HEK293 (cell line): ENCODE measurements around the gene CELF6.

Source experiments
- GLIS1 ChIP-seq: fragments of 450-650 bp; formaldehyde crosslinking; IDR thresholded peaks from 2 replicates; pipeline ENCODE4 v1.5.1; 2016; ENCODE audit warnings: missing biosample characterization, missing genetic modification characterization
- HOXD13 ChIP-seq: sonication (generic); formaldehyde crosslinking; IDR thresholded peaks from 2 replicates; pipeline ENCODE4 v1.8.0; 2022; ENCODE audit warnings: missing genetic modification reagents, borderline replicate concordance
- KLF1 ChIP-seq: fragments of 450-650 bp; formaldehyde crosslinking; IDR thresholded peaks from 2 replicates; pipeline ENCODE4 v1.5.1; 2016; ENCODE audit warnings: missing biosample characterization, missing genetic modification characterization
- ZNF133 ChIP-seq: fragments of 450-650 bp; formaldehyde crosslinking; IDR thresholded peaks from 2 replicates; pipeline ENCODE4 v1.5.1; 2016; ENCODE audit warnings: missing biosample characterization, missing genetic modification characterization
- ZNF146 ChIP-seq: fragments of 450-650 bp; formaldehyde crosslinking; IDR thresholded peaks from 2 replicates; pipeline ENCODE4 v1.5.1; 2016; ENCODE audit warnings: missing biosample characterization, missing genetic modification characterization
- ZNF155 ChIP-seq: fragments of 450-650 bp; formaldehyde crosslinking; IDR thresholded peaks from 2 replicates; pipeline ENCODE4 v1.5.1; 2016; ENCODE audit warnings: missing biosample characterization, missing genetic modification characterization
- ZNF169 ChIP-seq: fragments of 450-650 bp; formaldehyde crosslinking; IDR thresholded peaks from 2 replicates; pipeline ENCODE4 v1.5.1; 2016; ENCODE audit warnings: missing biosample characterization, missing genetic modification characterization
- ZNF184 ChIP-seq: fragments of 450-650 bp; IDR thresholded peaks from 2 replicates; pipeline ENCODE4 v1.5.1; 2018; ENCODE audit warnings: missing biosample characterization, mild to moderate bottlenecking, missing genetic modification characterization
- ZNF2 ChIP-seq: fragments of 450-650 bp; formaldehyde crosslinking; IDR thresholded peaks from 2 replicates; pipeline ENCODE4 v1.5.1; 2016; ENCODE audit warnings: missing biosample characterization, missing genetic modification characterization
- ZNF202 ChIP-seq: fragments of 450-650 bp; formaldehyde crosslinking; IDR thresholded peaks from 2 replicates; pipeline ENCODE4 v1.5.1; 2016; ENCODE audit warnings: missing biosample characterization, missing genetic modification characterization, borderline replicate concordance
- ZNF335 ChIP-seq: fragments of 450-650 bp; formaldehyde crosslinking; conservative IDR thresholded peaks from 2 replicates; pipeline ENCODE4 v1.5.1; 2016; ENCODE audit warnings: missing biosample characterization, missing genetic modification characterization
- ZNF37A ChIP-seq: fragments of 450-650 bp; IDR thresholded peaks from 2 replicates; pipeline ENCODE4 v1.5.1; 2018; ENCODE audit warnings: missing biosample characterization, missing genetic modification characterization
- ZNF398 ChIP-seq: fragments of 450-650 bp; formaldehyde crosslinking; IDR thresholded peaks from 2 replicates; pipeline ENCODE4 v1.5.1; 2017; ENCODE audit warnings: missing biosample characterization, missing genetic modification characterization
- ZNF423 ChIP-seq: fragments of 450-650 bp; formaldehyde crosslinking; IDR thresholded peaks from 2 replicates; pipeline ENCODE4 v1.5.1; 2016; ENCODE audit warnings: missing biosample characterization, missing genetic modification characterization
- ZNF510 ChIP-seq: fragments of 450-650 bp; formaldehyde crosslinking; IDR thresholded peaks from 2 replicates; pipeline ENCODE4 v1.5.1; 2018; ENCODE audit warnings: mild to moderate bottlenecking, missing genetic modification characterization, missing biosample characterization; ENCODE audit not compliant: insufficient replicate concordance
- ZNF561 ChIP-seq: fragments of 450-650 bp; IDR thresholded peaks from 2 replicates; pipeline ENCODE4 v1.5.1; 2018; ENCODE audit warnings: missing biosample characterization, missing genetic modification characterization, borderline replicate concordance
- ZNF747 ChIP-seq: fragments of 450-650 bp; formaldehyde crosslinking; IDR thresholded peaks from 2 replicates; pipeline ENCODE4 v1.5.1; 2016; ENCODE audit warnings: missing biosample characterization, missing genetic modification characterization
- ZNF76 ChIP-seq: fragments of 450-650 bp; formaldehyde crosslinking; IDR thresholded peaks from 2 replicates; pipeline ENCODE4; 2016; ENCODE audit warnings: low read depth, missing biosample characterization, missing genetic modification characterization, borderline replicate concordance
- ZNF777 ChIP-seq: fragments of 450-650 bp; formaldehyde crosslinking; IDR thresholded peaks from 2 replicates; pipeline ENCODE4 v1.5.1; 2017; ENCODE audit warnings: missing biosample characterization, missing genetic modification characterization, borderline replicate concordance
- ZNF785 ChIP-seq: fragments of 450-650 bp; formaldehyde crosslinking; IDR thresholded peaks from 2 replicates; pipeline ENCODE4 v1.5.1; 2016; ENCODE audit warnings: missing biosample characterization, missing genetic modification characterization
- TF ChIP-seq, protein P1 (sequence below): fragments of 450-650 bp; formaldehyde crosslinking; IDR thresholded peaks from 2 replicates; pipeline ENCODE4 v1.5.1; 2016; ENCODE audit warnings: missing biosample characterization, missing genetic modification characterization
- TF ChIP-seq, protein P2 (sequence below): fragments of 450-650 bp; formaldehyde crosslinking; IDR thresholded peaks from 2 replicates; pipeline ENCODE4 v1.5.1; 2016; ENCODE audit warnings: missing biosample characterization, missing genetic modification characterization

Gene CELF6

GRCh38 chr15:72319985-72320671 is at the start of gene CELF6 (continued):
- TF ChIP-seq ZNF398 (peak; percentile 35; the same call in 1 of the 2 replicates), ZNF37A (tag by site-specific recombination) (no peak), ZNF777 (tag by site-specific recombination) (peak; percentile 38; the same call in 1 of the 2 replicates), ZNF747 (tag by site-specific recombination) (no peak), ZNF155 (tag by site-specific recombination) (no peak), KLF1 (tag by site-specific recombination) (peak; percentile 90), ZNF169 (tag by site-specific recombination) (no peak), ZNF510 (tag by site-specific recombination) (no peak), GLIS1 (tag by site-specific recombination) (peak; percentile 65), ZNF561 (no peak), ZNF146 (tag by site-specific recombination) (0 out of 2 replicates have a peak, but pooled peaks have one; percentile 19), ZNF133 (no peak), ZNF184 (tag by site-specific recombination) (no peak), ZNF2 (tag by site-specific recombination) (peak; percentile 76), ZNF423 (tag by site-specific recombination) (no peak), ZNF202 (tag by site-specific recombination) (no peak), HOXD13 (CRISPR knock-in tag) (no peak), ZNF335 (tag by site-specific recombination) (peak; percentile 100), ZNF76 (peak; percentile 66; the same call in 1 of the 2 replicates), ZNF785 (tag by site-specific recombination) (peak; percentile 98)
- TF ChIP-seq, protein P1, sequence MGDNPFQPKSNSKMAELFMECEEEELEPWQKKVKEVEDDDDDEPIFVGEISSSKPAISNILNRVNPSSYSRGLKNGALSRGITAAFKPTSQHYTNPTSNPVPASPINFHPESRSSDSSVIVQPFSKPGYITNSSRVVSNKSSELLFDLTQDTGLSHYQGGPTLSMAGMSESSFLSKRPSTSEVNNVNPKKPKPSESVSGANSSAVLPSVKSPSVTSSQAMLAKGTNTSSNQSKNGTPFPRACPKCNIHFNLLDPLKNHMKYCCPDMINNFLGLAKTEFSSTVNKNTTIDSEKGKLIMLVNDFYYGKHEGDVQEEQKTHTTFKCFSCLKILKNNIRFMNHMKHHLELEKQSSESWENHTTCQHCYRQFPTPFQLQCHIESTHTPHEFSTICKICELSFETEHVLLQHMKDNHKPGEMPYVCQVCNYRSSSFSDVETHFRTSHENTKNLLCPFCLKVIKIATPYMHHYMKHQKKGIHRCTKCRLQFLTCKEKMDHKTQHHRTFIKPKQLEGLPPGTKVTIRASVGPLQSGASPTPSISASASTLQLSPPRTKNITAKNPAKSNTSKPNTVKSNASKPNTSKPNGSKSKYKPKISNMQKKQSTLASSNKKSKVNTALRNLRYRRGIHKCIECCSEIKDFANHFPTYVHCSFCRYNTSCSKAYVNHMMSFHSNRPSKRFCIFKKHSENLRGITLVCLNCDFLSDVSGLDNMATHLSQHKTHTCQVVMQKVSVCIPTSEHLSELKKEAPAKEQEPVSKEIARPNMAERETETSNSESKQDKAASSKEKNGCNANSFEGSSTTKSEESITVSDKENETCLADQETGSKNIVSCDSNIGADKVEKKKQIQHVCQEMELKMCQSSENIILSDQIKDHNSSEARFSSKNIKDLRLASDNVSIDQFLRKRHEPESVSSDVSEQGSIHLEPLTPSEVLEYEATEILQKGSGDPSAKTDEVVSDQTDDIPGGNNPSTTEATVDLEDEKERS (tag by site-specific recombination): no peak
- TF ChIP-seq, protein P2, sequence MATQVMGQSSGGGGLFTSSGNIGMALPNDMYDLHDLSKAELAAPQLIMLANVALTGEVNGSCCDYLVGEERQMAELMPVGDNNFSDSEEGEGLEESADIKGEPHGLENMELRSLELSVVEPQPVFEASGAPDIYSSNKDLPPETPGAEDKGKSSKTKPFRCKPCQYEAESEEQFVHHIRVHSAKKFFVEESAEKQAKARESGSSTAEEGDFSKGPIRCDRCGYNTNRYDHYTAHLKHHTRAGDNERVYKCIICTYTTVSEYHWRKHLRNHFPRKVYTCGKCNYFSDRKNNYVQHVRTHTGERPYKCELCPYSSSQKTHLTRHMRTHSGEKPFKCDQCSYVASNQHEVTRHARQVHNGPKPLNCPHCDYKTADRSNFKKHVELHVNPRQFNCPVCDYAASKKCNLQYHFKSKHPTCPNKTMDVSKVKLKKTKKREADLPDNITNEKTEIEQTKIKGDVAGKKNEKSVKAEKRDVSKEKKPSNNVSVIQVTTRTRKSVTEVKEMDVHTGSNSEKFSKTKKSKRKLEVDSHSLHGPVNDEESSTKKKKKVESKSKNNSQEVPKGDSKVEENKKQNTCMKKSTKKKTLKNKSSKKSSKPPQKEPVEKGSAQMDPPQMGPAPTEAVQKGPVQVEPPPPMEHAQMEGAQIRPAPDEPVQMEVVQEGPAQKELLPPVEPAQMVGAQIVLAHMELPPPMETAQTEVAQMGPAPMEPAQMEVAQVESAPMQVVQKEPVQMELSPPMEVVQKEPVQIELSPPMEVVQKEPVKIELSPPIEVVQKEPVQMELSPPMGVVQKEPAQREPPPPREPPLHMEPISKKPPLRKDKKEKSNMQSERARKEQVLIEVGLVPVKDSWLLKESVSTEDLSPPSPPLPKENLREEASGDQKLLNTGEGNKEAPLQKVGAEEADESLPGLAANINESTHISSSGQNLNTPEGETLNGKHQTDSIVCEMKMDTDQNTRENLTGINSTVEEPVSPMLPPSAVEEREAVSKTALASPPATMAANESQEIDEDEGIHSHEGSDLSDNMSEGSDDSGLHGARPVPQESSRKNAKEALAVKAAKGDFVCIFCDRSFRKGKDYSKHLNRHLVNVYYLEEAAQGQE (tag by site-specific recombination): no peak
